PC-9 (cell line): Measurements from ENCODE around the gene FAM83G. TPM values are rescaled to one million over a fixed set of nuclear protein-coding genes. Genes with fewer than 3 reads are reported as not detected.
A peak's percentile ranks its signal among the peaks of the same experiment; 100 is the strongest.

Experiments
- BruUV-seq: library from RNA; stranded (reverse); fragments of 400-500 nt; replicated peaks from 2 replicates; lab custom pipeline; 2021; lab: Mats Ljungman, UMichigan
- CTCF ChIA-PET: fragments of 300-600 bp; sonication (Branson Sonifier 250); formaldehyde crosslinking; loops from one replicate; lab custom pipeline; 2022; ENCODE audit warnings: antibody characterized with exemption; lab: Charles Lee
- POLR2A ChIA-PET: fragments of 300-600 bp; sonication (Branson Sonifier 250); formaldehyde crosslinking; loops from one replicate; lab custom pipeline; 2022; ENCODE audit warnings: antibody characterized with exemption; ENCODE audit not compliant: unreplicated experiment; lab: Charles Lee
- DNase-seq, 2 experiments: peaks; one replicate each; pipeline versions ENCODE4 v3.0.0 to v3.0.0-alpha.2; 2015 to 2022; ENCODE audit warnings: mixed read lengths in 1 of 2
- H2AFZ ChIP-seq: fragments of 200-600 bp; sonication (generic); 2 replicates; pipeline ENCODE4 v1.8.1; 2017; ENCODE audit warnings: antibody characterized with exemption
- H3F3A ChIP-seq: fragments of 200-600 bp; sonication (generic); 2 replicates; pipeline ENCODE4 v1.8.1; 2017; ENCODE audit warnings: antibody characterized with exemption, mild to moderate bottlenecking, low read depth; ENCODE audit not compliant: insufficient read depth
- H3K27ac ChIP-seq: fragments of 200-600 bp; sonication (generic); 2 replicates; pipeline ENCODE4 v1.6.1; 2016; ENCODE audit warnings: mixed run types
- H3K27me3 ChIP-seq: fragments of 200-600 bp; sonication (generic); 2 replicates; pipeline ENCODE4 v1.6.1; 2016; ENCODE audit warnings: low read depth, mixed run types; ENCODE audit not compliant: insufficient read depth
- H3K36me3 ChIP-seq: fragments of 200-600 bp; sonication (generic); 2 replicates; pipeline ENCODE4 v1.6.1; 2016; ENCODE audit warnings: low read depth, mixed run types
- H3K4me1 ChIP-seq: fragments of 200-600 bp; sonication (generic); replicated peaks from 2 replicates; pipeline ENCODE4 v1.6.1; 2016; ENCODE audit warnings: mixed run types; ENCODE audit not compliant: insufficient read depth
- H3K4me2 ChIP-seq: fragments of 200-600 bp; sonication (generic); 2 replicates; pipeline ENCODE4 v1.6.1; 2017; ENCODE audit warnings: mixed run types
- H3K4me3 ChIP-seq: fragments of 200-600 bp; sonication (generic); 2 replicates; pipeline ENCODE4 v1.6.1; 2016; ENCODE audit warnings: mixed run types
- H3K79me2 ChIP-seq: fragments of 200-600 bp; sonication (generic); 2 replicates; pipeline ENCODE4 v1.6.1; 2017; ENCODE audit warnings: low read depth, mixed run types
- H3K9me2 ChIP-seq: fragments of 200-600 bp; sonication (generic); 2 replicates; pipeline ENCODE4 v1.8.1; 2017; ENCODE audit warnings: mild to moderate bottlenecking; ENCODE audit not compliant: insufficient read depth
- H3K9me3 ChIP-seq: fragments of 200-600 bp; sonication (generic); 2 replicates; pipeline ENCODE4 v1.8.1; 2016; ENCODE audit warnings: low read depth; ENCODE audit not compliant: insufficient read depth
- H4K20me1 ChIP-seq: fragments of 200-600 bp; sonication (generic); 2 replicates; pipeline ENCODE4 v1.8.1; 2017; ENCODE audit not compliant: insufficient read depth
- CTCF ChIP-seq: fragments of 200-600 bp; sonication (generic); conservative IDR thresholded peaks from 2 replicates; pipeline ENCODE4 v1.6.1; 2017; ENCODE audit warnings: mixed run types, antibody characterized with exemption, mild to moderate bottlenecking, moderate library complexity
- EZH2 ChIP-seq: fragments of 200-600 bp; sonication (generic); IDR thresholded peaks from 2 replicates; pipeline ENCODE4 v1.8.0; 2017; ENCODE audit warnings: antibody characterized with exemption, low read depth
- intact Hi-C: fragments of 100-400 bp; cut with micrococcal nuclease; formaldehyde crosslinking; loops from one replicate; pipeline ENCODE4 v1.10.0; 2022; ENCODE audit not compliant: unreplicated experiment
- total RNA-seq: library from RNA; stranded (reverse); gene quantifications from 2 replicates; pipeline ENCODE4 v1.2.3, GENCODE V29; 2021

The FAM83G gene
- total RNA-seq, 1 experiment from 2014 or later = 30.2 TPM

- Histone ChIP-seq H3K4me3 (no peak overlapping the region), H3K4me1 (peaks cover 39% of the 10 kb centered on the region), H3K79me2 (no peaks in the 10 kb centered on the region), H3K27me3 (no peaks in the 10 kb centered on the region), H2AFZ (no peak overlapping the region), H3K9me2 (no peaks in the 10 kb centered on the region), H3K9me3 (no peaks in the 10 kb centered on the region), H3K4me2 (peak overlapping the region; percentile 48), H3K36me3 (no peaks in the 10 kb centered on the region), H3K27ac (peak overlapping the region; percentile 37; the same call in 1 of the 2 replicates), H3F3A (peaks cover 40% of the 10 kb centered on the region; the same call in 1 of the 2 replicates), H4K20me1 (peaks cover 8% of the 10 kb centered on the region)
- CTCF ChIA-PET = no interaction called here
- BruUV-seq = no TSS peak
- intact Hi-C loops = no loop called here
- POLR2A ChIA-PET = no interaction called here
- peak in 1 of 2 experiments; percentile 53 for DNase-seq
- TF ChIP-seq EZH2 (no peak), CTCF (no peak)
Observed at GRCh38 chr17:18966831-18967624, 37.5 kb downstream of the FAM83G start.

- intact Hi-C loops = no loop called here
Observed at GRCh38 chr17:18965530-18966236, 38.9 kb downstream of the FAM83G start.

More at GRCh38 chr17:18965530-18966236, 38.9 kb downstream of the FAM83G start:
- Histone ChIP-seq H3K9me2 (no peaks in the 10 kb centered on the region), H4K20me1 (peaks cover 8% of the 10 kb centered on the region), H3F3A (peaks cover 33% of the 10 kb centered on the region; the same call in 1 of the 2 replicates), H3K9me3 (no peaks in the 10 kb centered on the region), H3K4me3 (no peak overlapping the region), H3K27me3 (no peaks in the 10 kb centered on the region), H3K27ac (no peak overlapping the region), H3K79me2 (no peaks in the 10 kb centered on the region), H3K4me2 (no peak overlapping the region), H3K4me1 (peaks cover 38% of the 10 kb centered on the region), H3K36me3 (no peaks in the 10 kb centered on the region), H2AFZ (no peak overlapping the region)
- no peak for DNase-seq
- TF ChIP-seq EZH2 = no peak
- TF ChIP-seq CTCF = no peak
- POLR2A ChIA-PET = no interaction called here
- no TSS peak for BruUV-seq
- CTCF ChIA-PET = no interaction called here
